Measurements from ENCODE around the gene PKDCC.

Gene PKDCC

DNA sequence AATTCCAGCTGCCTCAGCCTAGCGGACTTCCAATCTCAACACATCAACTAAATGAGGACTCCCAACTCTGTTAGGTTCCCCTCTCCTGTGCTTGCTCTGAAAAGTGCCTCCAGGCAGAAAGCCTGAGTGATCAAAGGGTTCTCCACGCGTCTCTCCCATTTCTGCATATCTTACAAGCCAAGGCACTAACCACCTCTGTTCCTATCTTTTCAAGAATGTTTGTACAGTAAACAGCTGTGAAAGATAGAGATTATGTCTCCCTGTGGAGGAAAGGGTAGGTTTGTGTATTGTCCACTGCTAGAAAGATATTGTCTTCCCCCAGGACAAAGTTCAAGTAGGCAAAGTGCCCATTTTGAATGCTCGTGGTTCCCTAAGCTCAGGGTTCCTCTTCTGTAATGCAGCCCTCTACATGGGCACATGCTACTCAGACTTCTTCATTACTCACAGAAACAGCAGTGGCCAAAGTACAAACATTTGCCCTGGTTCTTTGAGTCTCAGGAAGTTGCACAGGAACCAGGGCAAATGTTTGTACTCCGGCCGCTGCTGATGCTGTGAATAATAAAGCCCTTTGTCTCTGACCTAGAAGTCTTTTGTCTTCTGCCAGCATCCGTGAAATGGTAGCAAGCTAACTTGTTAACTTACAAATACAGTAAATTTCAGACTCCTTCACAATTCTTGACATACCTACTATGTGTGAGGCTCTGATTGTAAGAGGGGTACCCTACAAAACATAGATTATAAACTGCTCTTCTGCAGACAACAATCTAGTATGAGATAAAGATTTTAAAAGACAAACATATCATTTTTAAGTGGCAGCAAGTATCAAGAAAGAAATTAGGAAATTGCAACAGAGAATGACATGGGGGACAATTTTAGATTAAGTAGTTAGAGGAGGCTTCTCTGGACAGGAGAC, 44.5 kb downstream of the PKDCC start:
- no peak for DNase-seq

DNA sequence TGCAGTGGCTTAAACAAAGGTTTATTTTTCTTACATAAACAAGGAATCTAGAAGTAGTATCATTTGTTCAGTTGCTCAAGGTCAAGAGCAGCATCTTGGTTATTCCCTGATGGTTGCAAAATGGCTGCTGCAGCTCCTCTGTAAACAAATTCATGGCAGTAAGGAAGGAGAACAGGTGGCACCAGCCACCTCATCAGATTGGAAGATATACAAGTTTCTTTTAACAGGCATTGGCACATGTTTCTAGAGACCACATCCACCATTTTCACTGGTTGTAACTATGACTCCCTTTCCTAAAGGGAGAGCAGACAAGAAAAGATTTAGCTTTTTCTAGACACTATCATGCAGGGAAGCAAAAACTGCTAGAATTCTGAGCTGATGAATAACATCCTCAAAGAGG, 46.3 kb downstream of the PKDCC start:
- DNase-seq, result no peak

GRCh38 chr2:42095923-42096408, 48.1 kb downstream of the PKDCC start:
- DNase-seq, result peak; percentile 88

DNA sequence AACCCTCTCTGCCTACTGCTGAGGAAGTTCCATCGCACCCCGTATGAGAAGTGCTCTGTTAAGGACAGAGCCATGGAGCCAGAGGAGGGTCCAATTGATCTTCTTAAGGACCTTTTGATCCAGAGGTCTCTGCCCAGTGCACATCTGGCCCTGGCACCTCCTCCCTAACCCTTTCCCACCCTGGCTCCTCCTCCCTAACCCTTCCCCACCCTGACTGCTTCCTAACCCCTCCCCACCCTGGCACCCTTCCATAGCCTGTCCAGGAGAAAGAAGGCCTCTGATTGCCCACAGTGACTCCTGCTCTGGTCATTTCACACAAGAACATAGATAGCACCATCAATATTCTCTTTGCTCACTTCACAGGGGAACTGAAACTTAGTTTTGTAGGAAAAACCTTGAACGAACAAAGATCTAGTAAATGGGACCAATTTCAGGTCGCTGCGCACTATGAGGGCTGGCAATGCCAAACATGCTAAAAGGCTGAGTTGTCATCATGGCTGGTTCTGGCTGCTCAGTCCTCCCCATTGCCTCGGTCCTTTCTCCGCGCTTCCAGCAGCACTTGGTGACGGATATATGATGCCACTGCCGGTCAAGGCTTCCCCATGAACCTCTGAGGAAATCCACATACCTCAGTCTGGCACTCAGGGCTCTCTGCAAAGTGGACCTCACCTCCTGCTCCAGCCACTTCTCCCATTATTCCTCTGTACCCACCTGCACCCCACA, 49.2 kb downstream of the PKDCC start:
- DNase-seq, result no peak

DNA sequence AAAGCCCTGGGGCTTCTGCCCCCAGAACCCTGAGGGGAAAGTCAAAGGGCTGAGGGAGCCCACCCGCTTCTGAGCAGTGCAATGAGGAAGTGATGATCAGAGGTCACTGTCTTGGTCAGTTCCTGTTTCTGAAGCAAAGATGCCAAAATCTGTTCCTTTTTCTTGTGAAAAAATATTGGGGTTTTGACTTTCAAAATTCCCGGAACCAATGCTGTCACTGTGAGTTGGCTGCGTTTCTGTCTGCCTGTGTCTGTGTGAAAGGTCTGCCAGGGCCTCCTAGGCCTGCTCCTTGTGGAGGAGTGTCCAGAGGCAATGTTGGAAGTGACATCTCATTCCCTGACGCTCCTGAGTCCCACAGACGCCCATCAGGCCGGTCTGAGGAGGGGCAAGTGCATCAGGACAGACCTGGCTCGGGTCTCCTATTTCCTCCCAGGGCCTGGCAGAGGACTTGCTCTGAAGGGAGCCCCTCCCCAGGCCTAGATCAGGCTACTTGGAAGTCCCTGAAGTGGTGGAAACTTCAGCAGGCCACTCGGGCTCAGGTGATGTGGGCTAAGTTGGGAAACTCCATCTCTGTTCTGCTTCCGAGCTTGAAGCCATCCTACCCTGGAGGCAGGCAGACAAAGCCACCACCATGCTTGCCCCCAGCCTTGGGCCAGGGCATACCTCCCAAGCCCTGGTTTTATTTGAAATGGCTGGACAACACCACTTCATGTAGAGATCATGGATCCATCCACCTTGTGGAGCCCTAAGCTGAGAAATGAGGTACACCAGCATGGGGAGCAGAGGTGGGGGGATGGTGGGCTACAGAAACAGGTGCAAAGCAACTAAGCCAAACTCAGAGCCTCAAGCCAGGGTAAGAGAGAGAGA, 51.0 kb downstream of the PKDCC start:
- DNase-seq, result no peak

DNA sequence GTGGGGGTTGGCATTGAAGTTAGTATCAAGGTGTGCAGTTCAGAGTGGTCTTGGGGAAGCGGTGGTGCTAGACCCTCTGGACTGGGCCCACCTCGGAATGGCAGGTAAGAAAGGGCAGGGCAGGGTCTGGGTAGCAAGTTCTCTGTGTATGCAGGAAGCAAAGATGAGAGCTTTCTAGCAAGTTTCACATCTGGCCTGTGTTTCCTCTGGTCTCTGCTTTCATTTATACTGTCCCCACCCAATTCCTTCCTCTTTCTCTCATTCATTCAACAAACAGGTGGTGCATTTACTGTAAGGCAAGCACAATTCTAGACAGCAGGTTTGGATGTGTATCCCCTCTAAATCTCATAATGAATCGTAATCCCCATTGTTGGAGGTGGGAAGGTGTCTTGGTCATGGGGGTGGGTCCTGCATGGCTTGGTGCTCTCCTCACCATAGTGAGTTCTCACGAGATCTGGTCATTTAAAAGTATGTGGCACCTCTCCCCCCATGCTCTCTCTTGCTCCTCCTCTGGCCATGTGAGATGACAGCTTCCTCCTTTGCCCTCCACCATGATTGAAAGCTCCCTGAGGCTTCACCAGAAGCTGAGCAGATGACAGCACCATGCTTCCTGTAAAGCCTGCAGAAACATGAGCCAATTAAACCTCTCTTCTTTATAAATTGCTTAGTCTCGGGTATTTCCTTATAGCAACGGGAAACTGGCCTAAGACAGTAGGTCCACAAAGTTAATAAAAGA, 51.8 kb downstream of the PKDCC start:
- no peak for DNase-seq

- DNase-seq, result no peak
Measured at GRCh38 chr2:42100683-42101205, 52.9 kb downstream of the PKDCC start.

GRCh38 chr2:42101206-42102023, 53.6 kb downstream of the PKDCC start:
- peak; percentile 79 for DNase-seq

DNA sequence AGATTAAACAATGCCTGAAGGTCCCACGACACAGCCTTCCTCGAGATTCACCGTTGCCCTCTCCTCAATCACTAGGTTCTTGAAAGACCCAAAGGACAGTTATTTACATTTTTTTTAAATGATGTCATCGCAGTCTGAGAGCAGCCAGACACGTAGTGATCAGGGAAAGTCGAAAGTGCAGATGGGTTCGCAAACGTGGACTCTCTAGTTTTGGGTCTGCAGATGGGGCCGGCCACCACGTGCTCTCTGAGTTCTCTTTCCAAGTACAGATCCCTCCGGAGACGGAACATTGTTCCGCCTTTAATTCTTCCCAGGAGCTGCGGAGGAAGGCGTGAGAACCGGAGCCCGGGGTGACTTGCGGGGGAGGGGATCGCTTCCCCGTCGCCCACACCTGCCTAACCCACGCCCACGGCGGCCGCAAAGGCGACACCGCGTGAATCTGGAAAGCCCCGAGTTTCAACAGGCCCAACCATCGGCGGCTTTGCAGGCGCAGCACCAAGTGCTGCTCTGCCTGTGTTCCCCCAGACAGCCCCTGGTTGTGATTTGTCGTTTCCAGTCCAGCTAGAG, 54.3 kb downstream of the PKDCC start:
- DNase-seq, result peak; percentile 93

DNA sequence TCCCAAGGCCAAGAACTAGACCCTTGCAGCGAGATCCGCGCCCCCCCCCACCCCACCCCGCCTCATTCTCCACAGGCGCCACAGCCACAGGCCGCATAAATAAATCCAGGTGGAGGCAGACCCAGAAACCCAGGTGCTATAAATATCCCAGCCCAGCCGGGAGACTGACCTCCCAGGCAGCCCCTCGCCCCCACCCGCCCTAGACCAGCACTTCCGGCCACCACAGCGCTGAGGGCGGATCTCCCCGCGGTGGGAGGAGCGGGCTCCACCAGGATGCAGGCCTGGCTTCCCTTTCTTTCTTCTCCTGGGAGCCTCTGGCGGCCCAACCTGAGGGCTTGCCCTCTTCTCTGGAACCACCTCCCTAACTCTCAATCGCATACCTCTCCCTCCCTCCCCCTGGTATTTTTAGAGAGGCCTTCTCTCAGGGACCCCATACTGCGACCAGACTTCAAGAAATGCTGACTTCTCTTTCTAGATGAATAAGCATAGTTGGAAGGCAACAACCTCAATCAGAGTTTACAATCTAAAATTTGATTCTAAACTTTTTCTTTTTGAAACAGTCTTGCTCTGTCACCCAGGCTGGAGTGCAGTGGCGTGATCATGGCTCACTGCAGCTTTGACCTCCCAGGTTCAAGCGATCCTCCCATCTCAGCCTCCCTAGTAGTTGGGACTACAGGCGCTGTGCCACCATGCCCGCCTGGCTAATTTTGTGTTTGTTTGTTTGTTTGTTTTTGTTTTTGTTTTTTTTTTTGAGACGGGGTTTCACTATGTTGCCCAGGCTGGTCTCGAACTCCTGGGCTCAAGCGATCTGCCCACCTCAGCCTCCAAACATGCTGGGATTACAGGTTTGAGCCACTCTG, 55.0 kb downstream of the PKDCC start:
- peak; percentile 54 for DNase-seq

DNA sequence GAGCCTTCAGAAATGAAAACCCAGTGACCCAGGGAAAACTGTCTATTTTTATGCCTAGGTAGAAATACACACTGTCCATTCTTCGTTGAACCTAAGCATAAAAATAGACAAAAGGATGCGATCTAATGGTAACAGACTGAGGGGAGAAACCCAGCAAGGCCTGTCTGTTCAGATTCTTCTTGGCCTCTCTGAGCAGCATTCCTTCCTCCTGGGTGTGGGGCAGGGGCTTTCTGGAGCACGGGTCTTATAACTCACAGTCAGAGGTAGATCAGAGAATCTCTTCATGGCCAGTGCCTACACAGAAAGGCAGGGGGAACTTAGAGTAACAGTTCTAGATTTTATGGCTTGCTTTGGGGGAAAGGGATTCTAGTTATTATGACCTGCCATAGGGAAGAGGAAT, 56.0 kb downstream of the PKDCC start:
- no peak for DNase-seq

- no peak for DNase-seq
Measured at GRCh38 chr2:42104621-42105020, 56.8 kb downstream of the PKDCC start.

GRCh38 chr2:42105330-42106256, 57.8 kb downstream of the PKDCC start:
- peak; percentile 87 for DNase-seq

- DNase-seq, result no peak
Measured at GRCh38 chr2:42106257-42106816, 58.5 kb downstream of the PKDCC start.

GRCh38 chr2:42107249-42108042, 59.6 kb downstream of the PKDCC start:
- DNase-seq, result no peak

Data from CD4-positive, alpha-beta T cell treated with Interleukin-6 for 4 hours (primary cell).